ENCODE results near the gene PSME2. TPM values are rescaled to one million over a fixed set of nuclear protein-coding genes. Genes with fewer than 3 reads are reported as not detected.

PSME2 gene, protein sequence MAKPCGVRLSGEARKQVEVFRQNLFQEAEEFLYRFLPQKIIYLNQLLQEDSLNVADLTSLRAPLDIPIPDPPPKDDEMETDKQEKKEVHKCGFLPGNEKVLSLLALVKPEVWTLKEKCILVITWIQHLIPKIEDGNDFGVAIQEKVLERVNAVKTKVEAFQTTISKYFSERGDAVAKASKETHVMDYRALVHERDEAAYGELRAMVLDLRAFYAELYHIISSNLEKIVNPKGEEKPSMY
- total RNA-seq = 167 TPM
- polyA plus RNA-seq = 100 to 1,000 TPM; 346 to 603 (median 466) TPM

DNA sequence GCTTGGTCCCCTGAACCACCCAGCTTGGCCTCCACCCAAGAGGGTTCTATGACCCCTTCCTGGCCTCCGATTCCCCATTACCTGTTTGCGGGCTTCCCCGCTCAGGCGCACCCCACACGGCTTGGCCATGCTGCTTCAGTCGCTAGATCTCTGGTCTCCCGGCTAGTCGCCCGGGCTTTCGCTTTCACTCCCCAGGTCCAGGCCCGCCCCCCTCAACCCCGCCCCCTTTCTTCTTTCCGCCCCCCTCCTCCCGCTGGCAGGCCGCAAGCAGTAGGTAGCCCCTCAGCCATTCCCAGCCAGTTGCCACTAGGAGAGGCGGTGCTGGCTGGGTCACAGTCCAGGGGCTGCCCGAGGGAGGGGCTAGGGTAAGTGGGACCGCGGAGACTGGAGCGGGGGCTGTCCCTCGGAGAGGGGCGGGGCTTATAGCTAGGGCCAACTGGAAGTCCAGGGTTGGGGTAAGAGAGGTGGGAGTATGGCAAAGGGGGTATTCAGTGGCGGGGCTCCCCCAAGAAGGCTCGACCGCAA is at the start of gene PSME2:
PSME2 (minus strand) TSS at position 158 of the 525 bp plus-strand sequence; CDS start at position 129, 29 bp downstream.
- H3K4me1 Mint-ChIP-seq = peaks cover 0 to 78% (median 45%) of the 10 kb centered on the region in 4 donors
- peaks cover 37% of the 10 kb centered on the region for H3K36me3 ChIP-seq (ENCODE audit: control insufficient read depth, insufficient read depth, low read length)
- H3K4me3 Mint-ChIP-seq = peak within 1 kb of the TSS; percentile 98 to 100 (median 100)
- H3K36me3 Mint-ChIP-seq = peaks cover 12% of the 10 kb centered on the region
- peak within 1 kb of the TSS; percentile 96 for H3K4me3 ChIP-seq (ENCODE audit: low read depth, low read length)
- H3K27me3 ChIP-seq (ENCODE audit: control insufficient read depth, insufficient read depth, low read length) = no peaks in the 10 kb centered on the region
- DNase-seq (peak; percentile 83 to 91 (median 88)), ATAC-seq (ENCODE audit: low read depth in 2 of 2) (peak; percentile 43 to 48)
- H3K4me1 ChIP-seq (ENCODE audit: control insufficient read depth, insufficient read depth, low read length, poor library complexity, severe bottlenecking) = peaks cover 54% of the 10 kb centered on the region
- H3K27ac ChIP-seq (ENCODE audit: insufficient read depth, low read length, poor library complexity, severe bottlenecking) = peak within 1 kb of the TSS; percentile 92
- H3K9me3 Mint-ChIP-seq = no peaks in the 10 kb centered on the region
- no peaks in the 10 kb centered on the region for H3K9me3 ChIP-seq (ENCODE audit: control insufficient read depth in 2 of 2, low read length in 2 of 2)
- H3K27me3 Mint-ChIP-seq = no peaks in the 10 kb centered on the region
- peak within 1 kb of the TSS; percentile 92 to 98 (median 97) for H3K27ac Mint-ChIP-seq

DNA sequence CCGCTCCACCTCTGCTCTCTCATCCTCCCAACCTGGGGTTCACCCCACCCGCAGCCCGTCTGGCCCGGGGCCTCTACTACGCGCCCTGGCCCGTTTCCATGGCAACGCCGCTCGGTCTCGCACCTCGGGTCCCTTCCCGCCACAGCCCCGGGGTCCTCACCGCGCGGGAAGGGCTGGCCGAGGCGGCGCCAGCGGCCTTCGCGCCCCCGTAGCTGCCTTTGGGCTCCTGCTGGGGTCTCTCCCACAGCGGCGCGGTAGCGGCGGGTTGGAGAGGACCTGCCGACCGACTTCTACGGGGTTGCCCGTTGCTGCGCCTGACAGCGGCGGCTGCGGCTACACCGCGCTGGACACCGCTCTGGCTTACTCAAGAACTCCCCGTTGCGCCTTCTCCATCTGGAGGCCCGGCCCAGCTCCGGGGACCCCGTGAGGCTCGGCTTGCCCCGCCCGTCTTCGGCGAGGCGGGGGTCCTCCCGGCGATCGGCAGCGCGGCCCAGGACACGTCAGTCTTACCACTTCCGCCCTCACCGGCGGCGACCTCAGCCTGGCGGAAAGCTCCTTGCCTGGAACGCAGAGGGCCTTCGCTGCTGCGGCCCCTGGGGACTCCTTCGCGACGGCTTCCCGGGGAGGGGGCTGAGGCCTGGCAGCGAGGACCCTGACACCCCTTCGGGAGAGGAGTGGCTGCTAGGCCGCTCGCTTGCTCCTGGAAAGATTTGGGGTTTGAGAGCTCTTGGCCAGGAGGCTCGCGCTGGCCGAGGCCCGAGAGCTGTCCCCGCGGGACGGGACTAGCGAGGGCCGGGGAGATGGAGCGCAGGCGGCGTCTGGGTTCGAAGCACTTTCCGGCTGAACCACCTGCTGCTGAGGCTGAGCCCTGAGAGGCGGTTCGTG is 49.0 kb upstream of the PSME2 start, which contains the start of gene TM9SF1:
TM9SF1 (minus strand) TSS at position 256 of the 885 bp plus-strand sequence. CDS start 422 bp downstream, outside the sequence.
- ATAC-seq (ENCODE audit: low read depth in 2 of 2) = peak; percentile 90 to 91
- Histone ChIP-seq H3K27ac (ENCODE audit: insufficient read depth, low read length, poor library complexity, severe bottlenecking) (peak within 1 kb of the TSS; percentile 98), H3K9me3 (ENCODE audit: control insufficient read depth in 2 of 2, low read length in 2 of 2) (no peaks in the 10 kb centered on the region), H3K36me3 (ENCODE audit: control insufficient read depth, insufficient read depth, low read length) (peaks cover 12% of the 10 kb centered on the region), H3K27me3 (ENCODE audit: control insufficient read depth, insufficient read depth, low read length) (no peaks in the 10 kb centered on the region), H3K4me1 (ENCODE audit: control insufficient read depth, insufficient read depth, low read length, poor library complexity, severe bottlenecking) (peaks cover 40% of the 10 kb centered on the region), H3K4me3 (ENCODE audit: low read depth, low read length) (peak within 1 kb of the TSS; percentile 79)
- H3K9me3 Mint-ChIP-seq = no peaks in the 10 kb centered on the region
- H3K27ac Mint-ChIP-seq = peak within 1 kb of the TSS; percentile 98
- peaks cover 13% of the 10 kb centered on the region for H3K27me3 Mint-ChIP-seq
- H3K4me3 Mint-ChIP-seq = peak within 1 kb of the TSS; percentile 94 to 99 (median 96)
- peaks cover 17% of the 10 kb centered on the region for H3K36me3 Mint-ChIP-seq
- peaks cover 27 to 75% (median 44%) of the 10 kb centered on the region in 4 donors for H3K4me1 Mint-ChIP-seq
- peak; percentile 83 to 95 (median 92) for DNase-seq

DNA sequence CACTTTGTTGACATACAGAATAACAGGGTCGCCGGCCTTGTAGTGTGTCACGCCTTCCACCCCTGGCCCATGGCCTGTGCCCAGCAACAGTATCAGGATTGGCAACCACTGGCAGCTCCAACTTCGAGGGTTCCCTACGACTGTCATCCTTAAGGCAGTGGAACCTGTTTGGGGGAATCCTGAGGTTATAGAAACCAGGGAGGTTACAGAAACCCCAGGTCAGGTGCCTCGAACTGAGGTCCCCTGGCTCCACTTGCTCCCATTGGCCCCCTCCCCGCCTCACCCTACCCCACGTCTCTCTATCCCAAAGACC is 48.4 kb upstream of the PSME2 start:
- peaks cover 17% of the 10 kb centered on the region for H3K36me3 Mint-ChIP-seq

DNA sequence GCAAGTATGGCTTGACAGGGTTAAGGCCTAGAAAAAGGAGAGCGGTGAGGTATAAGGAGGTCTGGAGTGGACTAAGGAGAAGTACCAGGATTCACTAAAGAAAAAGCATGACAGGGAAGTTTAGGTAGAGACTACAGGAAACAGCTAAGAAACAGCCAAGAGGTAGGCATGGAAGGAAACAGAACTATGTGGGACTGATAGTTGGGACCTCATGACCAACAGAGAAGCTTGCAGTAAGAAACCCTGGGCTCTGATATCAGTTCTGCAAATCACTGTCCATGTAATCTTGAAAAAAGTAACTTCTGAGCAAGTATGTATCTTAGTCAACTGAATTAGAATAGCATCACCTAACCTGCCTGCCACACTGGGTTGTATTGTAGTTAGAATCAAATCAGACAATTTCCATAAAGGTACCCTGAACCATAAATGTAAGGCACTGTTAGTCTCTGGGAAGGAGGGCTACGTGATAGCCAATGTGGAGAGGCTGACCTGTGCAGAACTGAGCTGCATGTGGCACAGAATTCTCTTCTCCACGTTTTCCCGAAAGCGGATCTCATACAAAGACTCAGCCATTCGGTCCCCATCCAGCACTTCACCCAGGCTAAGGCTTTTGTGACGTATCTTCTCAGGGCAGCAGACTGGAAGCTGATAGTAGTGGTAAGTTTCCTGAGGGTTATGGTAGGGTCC is 47.9 kb upstream of the PSME2 start:
- peaks cover 12% of the 10 kb centered on the region for H3K36me3 ChIP-seq (ENCODE audit: control insufficient read depth, insufficient read depth, low read length)
- H3K9me3 ChIP-seq (ENCODE audit: control insufficient read depth in 2 of 2, low read length in 2 of 2) = no peaks in the 10 kb centered on the region
- H3K4me3 ChIP-seq (ENCODE audit: low read depth, low read length) = peak overlapping the region; percentile 68
- H3K4me3 Mint-ChIP-seq = peak overlapping the region; percentile 94 to 99 (median 96)
- H3K9me3 Mint-ChIP-seq = no peaks in the 10 kb centered on the region
- DNase-seq = no peak
- H3K36me3 Mint-ChIP-seq = peaks cover 16% of the 10 kb centered on the region
- no peaks in the 10 kb centered on the region for H3K27me3 ChIP-seq (ENCODE audit: control insufficient read depth, insufficient read depth, low read length)
- peak overlapping the region; percentile 98 for H3K27ac ChIP-seq (ENCODE audit: insufficient read depth, low read length, poor library complexity, severe bottlenecking)
- H3K4me1 Mint-ChIP-seq = peaks cover 29 to 72% (median 45%) of the 10 kb centered on the region in 4 donors
- no peak for ATAC-seq (ENCODE audit: low read depth in 2 of 2)
- H3K27ac Mint-ChIP-seq = peak overlapping the region; percentile 98 to 99 (median 98)
- peaks cover 13% of the 10 kb centered on the region for H3K27me3 Mint-ChIP-seq
- H3K4me1 ChIP-seq (ENCODE audit: control insufficient read depth, insufficient read depth, low read length, poor library complexity, severe bottlenecking) = peaks cover 40% of the 10 kb centered on the region

More for the DNA sequence above, 48.4 kb upstream of the PSME2 start:
- peak overlapping the region; percentile 94 to 98 (median 98) for H3K27ac Mint-ChIP-seq
- peak overlapping the region; percentile 94 to 99 (median 96) for H3K4me3 Mint-ChIP-seq
- Histone ChIP-seq H3K9me3 (ENCODE audit: control insufficient read depth in 2 of 2, low read length in 2 of 2) (no peaks in the 10 kb centered on the region), H3K4me1 (ENCODE audit: control insufficient read depth, insufficient read depth, low read length, poor library complexity, severe bottlenecking) (peaks cover 40% of the 10 kb centered on the region), H3K4me3 (ENCODE audit: low read depth, low read length) (peak overlapping the region; percentile 68), H3K27ac (ENCODE audit: insufficient read depth, low read length, poor library complexity, severe bottlenecking) (peak overlapping the region; percentile 98), H3K36me3 (ENCODE audit: control insufficient read depth, insufficient read depth, low read length) (peaks cover 12% of the 10 kb centered on the region), H3K27me3 (ENCODE audit: control insufficient read depth, insufficient read depth, low read length) (no peaks in the 10 kb centered on the region)
- peaks cover 27 to 73% (median 44%) of the 10 kb centered on the region in 4 donors for H3K4me1 Mint-ChIP-seq
- ATAC-seq (ENCODE audit: low read depth in 2 of 2) (no peak), DNase-seq (no peak)
- no peaks in the 10 kb centered on the region for H3K9me3 Mint-ChIP-seq
- H3K27me3 Mint-ChIP-seq = peaks cover 13% of the 10 kb centered on the region

DNA sequence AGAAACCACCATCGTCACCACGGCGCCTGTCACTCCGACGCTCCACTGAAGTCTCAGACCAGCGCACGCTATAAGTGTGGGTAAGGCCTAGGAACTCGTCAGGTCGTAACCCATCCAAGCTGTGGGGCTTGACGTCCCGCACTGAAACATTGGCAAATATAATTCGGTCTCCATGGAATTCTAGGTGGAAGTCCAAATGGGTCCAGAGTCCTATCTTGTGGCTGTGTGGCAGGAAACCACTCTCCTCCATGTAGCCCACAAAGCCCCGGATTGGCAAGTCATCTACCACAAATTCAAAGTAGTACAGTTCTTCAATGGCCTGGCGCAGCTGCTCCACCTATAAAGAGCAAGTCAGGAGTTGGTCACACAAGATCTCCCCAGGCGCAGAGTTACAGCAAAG is 46.5 kb upstream of the PSME2 start:
- Histone ChIP-seq H3K4me1 (ENCODE audit: control insufficient read depth, insufficient read depth, low read length, poor library complexity, severe bottlenecking) (peaks cover 41% of the 10 kb centered on the region), H3K36me3 (ENCODE audit: control insufficient read depth, insufficient read depth, low read length) (peaks cover 12% of the 10 kb centered on the region), H3K27me3 (ENCODE audit: control insufficient read depth, insufficient read depth, low read length) (no peaks in the 10 kb centered on the region), H3K27ac (ENCODE audit: insufficient read depth, low read length, poor library complexity, severe bottlenecking) (no peak overlapping the region), H3K9me3 (ENCODE audit: control insufficient read depth in 2 of 2, low read length in 2 of 2) (no peaks in the 10 kb centered on the region), H3K4me3 (ENCODE audit: low read depth, low read length) (no peak overlapping the region)
- peaks cover 15% of the 10 kb centered on the region for H3K27me3 Mint-ChIP-seq
- no peaks in the 10 kb centered on the region for H3K9me3 Mint-ChIP-seq
- H3K27ac Mint-ChIP-seq = peak overlapping the region; percentile 18 to 57 (median 29)
- ATAC-seq (ENCODE audit: low read depth in 2 of 2) (no peak), DNase-seq (no peak)
- H3K4me3 Mint-ChIP-seq = peak overlapping the region in 3 of 4 donors; percentile 53 to 86 (median 81)
- H3K36me3 Mint-ChIP-seq = peaks cover 9% of the 10 kb centered on the region
- peaks cover 28 to 70% (median 44%) of the 10 kb centered on the region in 4 donors for H3K4me1 Mint-ChIP-seq

DNA sequence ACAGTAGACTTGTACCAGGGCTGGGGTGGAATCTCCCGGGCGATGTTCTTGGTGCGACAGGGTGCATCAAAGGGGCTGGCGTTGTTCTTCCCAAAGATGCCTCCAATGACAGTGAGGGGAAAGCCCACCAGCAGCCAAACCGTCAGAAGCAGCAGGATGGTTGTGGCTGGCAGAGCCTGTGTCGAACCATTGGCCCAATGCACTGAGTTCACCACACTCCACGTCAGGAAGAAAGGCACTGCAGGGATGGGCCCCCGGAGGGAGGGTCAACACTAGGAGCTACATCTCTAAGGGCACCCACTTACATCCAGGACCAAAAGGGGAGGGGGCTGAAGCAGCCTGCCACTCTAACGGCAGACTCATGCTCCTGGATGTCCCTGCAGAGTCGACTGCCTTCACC is 44.0 kb upstream of the PSME2 start:
- Mint-ChIP-seq H3K27ac (peak overlapping the region in 1 of 3 donors; percentile 92), H3K36me3 (peaks cover 9% of the 10 kb centered on the region), H3K4me1 (peaks cover 22 to 62% (median 37%) of the 10 kb centered on the region in 4 donors), H3K9me3 (no peaks in the 10 kb centered on the region), H3K4me3 (peak overlapping the region in 1 of 4 donors; percentile 46), H3K27me3 (peaks cover 11% of the 10 kb centered on the region)
- H3K9me3 ChIP-seq (ENCODE audit: control insufficient read depth in 2 of 2, low read length in 2 of 2) = no peaks in the 10 kb centered on the region
- no peaks in the 10 kb centered on the region for H3K27me3 ChIP-seq (ENCODE audit: control insufficient read depth, insufficient read depth, low read length)
- peaks cover 31% of the 10 kb centered on the region for H3K4me1 ChIP-seq (ENCODE audit: control insufficient read depth, insufficient read depth, low read length, poor library complexity, severe bottlenecking)
- ATAC-seq (ENCODE audit: low read depth in 2 of 2) (no peak), DNase-seq (no peak)
- no peak overlapping the region for H3K27ac ChIP-seq (ENCODE audit: insufficient read depth, low read length, poor library complexity, severe bottlenecking)
- H3K36me3 ChIP-seq (ENCODE audit: control insufficient read depth, insufficient read depth, low read length) = peaks cover 24% of the 10 kb centered on the region
- H3K4me3 ChIP-seq (ENCODE audit: low read depth, low read length) = no peak overlapping the region

DNA sequence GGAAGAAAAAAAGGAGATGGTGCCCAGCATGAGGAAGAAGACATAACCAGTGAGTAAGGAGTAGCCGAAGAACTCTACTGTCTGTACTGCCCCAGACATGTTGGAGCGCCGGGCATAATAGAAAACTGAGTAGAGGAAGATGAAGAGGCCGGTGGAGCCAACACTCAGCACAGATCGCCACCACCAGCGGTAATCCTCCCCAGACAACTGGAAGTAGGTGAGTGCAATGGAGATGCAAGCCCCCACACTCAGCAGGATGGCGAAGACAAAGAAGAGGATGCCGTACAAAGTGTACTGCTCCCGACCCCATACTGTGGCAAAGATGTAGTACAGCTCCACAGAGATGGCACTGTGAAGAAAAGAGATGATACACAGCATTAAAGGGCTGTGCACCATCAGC is 43.0 kb upstream of the PSME2 start:
- Histone ChIP-seq H3K4me3 (ENCODE audit: low read depth, low read length) (no peak overlapping the region), H3K9me3 (ENCODE audit: control insufficient read depth in 2 of 2, low read length in 2 of 2) (no peaks in the 10 kb centered on the region), H3K27ac (ENCODE audit: insufficient read depth, low read length, poor library complexity, severe bottlenecking) (peak overlapping the region; percentile 79), H3K27me3 (ENCODE audit: control insufficient read depth, insufficient read depth, low read length) (no peaks in the 10 kb centered on the region), H3K4me1 (ENCODE audit: control insufficient read depth, insufficient read depth, low read length, poor library complexity, severe bottlenecking) (peaks cover 24% of the 10 kb centered on the region), H3K36me3 (ENCODE audit: control insufficient read depth, insufficient read depth, low read length) (peaks cover 32% of the 10 kb centered on the region)
- Mint-ChIP-seq H3K27ac (peak overlapping the region; percentile 53 to 95 (median 92)), H3K36me3 (peaks cover 9% of the 10 kb centered on the region), H3K4me3 (peak overlapping the region in 2 of 4 donors; percentile 95 to 98), H3K9me3 (no peaks in the 10 kb centered on the region), H3K4me1 (peaks cover 22 to 55% (median 32%) of the 10 kb centered on the region in 4 donors), H3K27me3 (peaks cover 5% of the 10 kb centered on the region)
- DNase-seq = no peak
- ATAC-seq (ENCODE audit: low read depth in 2 of 2) = no peak

All from CD4-positive, CD25-positive, alpha-beta regulatory T cell (primary cell).